ENCODE measurements around the gene SELENOP.

- TF ChIP-seq CTCF (IDR thresholded peaks at IDR 0.05; ENCODE audit: poor library complexity): no peak
- TF ChIP-seq EZH2phosphoT487 (IDR thresholded peaks at IDR 0.05; ENCODE audit: low read depth, severe bottlenecking, unreplicated experiment): no peak
These were observed 47.0 kb upstream of the SELENOP start for GRCh38 chr5:42858687-42859086.

Measured in hepatocyte (in vitro differentiated cells).